A549 (cell line): ENCODE data around the gene MIA2.
"Not testable (repeated sequence)": the region's sequence is repeated elsewhere in the genome, so short reads cannot be mapped to it uniquely, and the experiment has no call there.

Source experiments
- CBX8 ChIP-seq: fragments of 200-600 bp; sonication (generic); IDR thresholded peaks from 2 replicates; pipeline ENCODE4 v1.6.1; 2016
- CEBPB ChIP-seq, 2 experiments: fragments of >200 bp in 1 of 2; sonication (Bioruptor Twin) in 1 of 2; formaldehyde crosslinking in 1 of 2; IDR thresholded peaks; 2 replicates each; pipeline ENCODE4 v1.6.1; 2012 to 2016
- FOSB ChIP-seq: fragments of 250-450 bp; sonication (Bioruptor Pico); IDR thresholded peaks from 2 replicates; pipeline ENCODE4 v1.5.0; 2020; ENCODE audit warnings: mild to moderate bottlenecking, moderate library complexity
- HOXA7 ChIP-seq: fragments of 250-450 bp; sonication (Bioruptor Pico); IDR thresholded peaks from 2 replicates; pipeline ENCODE4 v1.5.0; 2020; ENCODE audit warnings: mild to moderate bottlenecking, moderate library complexity
- MAFK ChIP-seq: fragments of 450-650 bp; IDR thresholded peaks from 2 replicates; pipeline ENCODE4 v1.6.1; 2014; ENCODE audit not compliant: partially characterized antibody
- MAX ChIP-seq: IDR thresholded peaks from 2 replicates; pipeline ENCODE4 v1.6.1; 2012
- NR3C1 ChIP-seq: fragments of >200 bp; sonication (Bioruptor Twin); formaldehyde crosslinking; IDR thresholded peaks from 3 replicates; pipeline ENCODE4 v1.6.1; 2017
- PHF8 ChIP-seq: fragments of 200-600 bp; sonication (generic); IDR thresholded peaks from 2 replicates; pipeline ENCODE4 v1.6.1; 2016; ENCODE audit warnings: low read depth, mild to moderate bottlenecking, antibody characterized with exemption, moderate library complexity, borderline replicate concordance
- POLR2A ChIP-seq: IDR thresholded peaks from 2 replicates; pipeline ENCODE4 v1.6.1; 2012; ENCODE audit warnings: mild to moderate bottlenecking, low read length
- RAD21 ChIP-seq, 2 experiments: fragments of >200 bp in 1 of 2; sonication (Bioruptor Twin) in 1 of 2; formaldehyde crosslinking in 1 of 2; IDR thresholded peaks in 1 of 2; conservative IDR thresholded peaks in 1 of 2; 2 replicates in 1 of 2; 3 replicates in 1 of 2; pipeline ENCODE4 v1.6.1; 2012 to 2018; ENCODE audit warnings: inconsistent platforms in 1 of 2
- RCOR1 ChIP-seq: fragments of 150-350 bp; IDR thresholded peaks from 2 replicates; pipeline ENCODE4 v1.6.1; 2014; ENCODE audit warnings: antibody characterized with exemption, low read length, low read depth
- TF ChIP-seq, protein P1 (sequence below): fragments of >200 bp; sonication (Bioruptor Twin); formaldehyde crosslinking; IDR thresholded peaks from 3 replicates; pipeline ENCODE4 v1.5.1; 2016
- TF ChIP-seq, protein P2 (sequence below): fragments of 200-600 bp; sonication (generic); IDR thresholded peaks from 2 replicates; pipeline ENCODE4 v1.6.1; 2016; ENCODE audit warnings: antibody characterized with exemption, mild to moderate bottlenecking, moderate library complexity

GRCh38 chr14:39234986-39235385 is 1.3 kb downstream of the MIA2 start:
- not testable (repeated sequence) for TF ChIP-seq FOSB (CRISPR knock-in tag); HOXA7 (CRISPR knock-in tag); PHF8; NR3C1; CEBPB (IDR thresholded peaks at IDR 0.05); MAFK; RAD21 (conservative IDR thresholded peaks at IDR 0.05 in 1 of 2, IDR thresholded peaks at IDR 0.05 in 1 of 2); POLR2A; CBX8; RCOR1; MAX
- TF ChIP-seq, protein P1, sequence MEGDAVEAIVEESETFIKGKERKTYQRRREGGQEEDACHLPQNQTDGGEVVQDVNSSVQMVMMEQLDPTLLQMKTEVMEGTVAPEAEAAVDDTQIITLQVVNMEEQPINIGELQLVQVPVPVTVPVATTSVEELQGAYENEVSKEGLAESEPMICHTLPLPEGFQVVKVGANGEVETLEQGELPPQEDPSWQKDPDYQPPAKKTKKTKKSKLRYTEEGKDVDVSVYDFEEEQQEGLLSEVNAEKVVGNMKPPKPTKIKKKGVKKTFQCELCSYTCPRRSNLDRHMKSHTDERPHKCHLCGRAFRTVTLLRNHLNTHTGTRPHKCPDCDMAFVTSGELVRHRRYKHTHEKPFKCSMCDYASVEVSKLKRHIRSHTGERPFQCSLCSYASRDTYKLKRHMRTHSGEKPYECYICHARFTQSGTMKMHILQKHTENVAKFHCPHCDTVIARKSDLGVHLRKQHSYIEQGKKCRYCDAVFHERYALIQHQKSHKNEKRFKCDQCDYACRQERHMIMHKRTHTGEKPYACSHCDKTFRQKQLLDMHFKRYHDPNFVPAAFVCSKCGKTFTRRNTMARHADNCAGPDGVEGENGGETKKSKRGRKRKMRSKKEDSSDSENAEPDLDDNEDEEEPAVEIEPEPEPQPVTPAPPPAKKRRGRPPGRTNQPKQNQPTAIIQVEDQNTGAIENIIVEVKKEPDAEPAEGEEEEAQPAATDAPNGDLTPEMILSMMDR, result not testable (repeated sequence)
- TF ChIP-seq, protein P2, sequence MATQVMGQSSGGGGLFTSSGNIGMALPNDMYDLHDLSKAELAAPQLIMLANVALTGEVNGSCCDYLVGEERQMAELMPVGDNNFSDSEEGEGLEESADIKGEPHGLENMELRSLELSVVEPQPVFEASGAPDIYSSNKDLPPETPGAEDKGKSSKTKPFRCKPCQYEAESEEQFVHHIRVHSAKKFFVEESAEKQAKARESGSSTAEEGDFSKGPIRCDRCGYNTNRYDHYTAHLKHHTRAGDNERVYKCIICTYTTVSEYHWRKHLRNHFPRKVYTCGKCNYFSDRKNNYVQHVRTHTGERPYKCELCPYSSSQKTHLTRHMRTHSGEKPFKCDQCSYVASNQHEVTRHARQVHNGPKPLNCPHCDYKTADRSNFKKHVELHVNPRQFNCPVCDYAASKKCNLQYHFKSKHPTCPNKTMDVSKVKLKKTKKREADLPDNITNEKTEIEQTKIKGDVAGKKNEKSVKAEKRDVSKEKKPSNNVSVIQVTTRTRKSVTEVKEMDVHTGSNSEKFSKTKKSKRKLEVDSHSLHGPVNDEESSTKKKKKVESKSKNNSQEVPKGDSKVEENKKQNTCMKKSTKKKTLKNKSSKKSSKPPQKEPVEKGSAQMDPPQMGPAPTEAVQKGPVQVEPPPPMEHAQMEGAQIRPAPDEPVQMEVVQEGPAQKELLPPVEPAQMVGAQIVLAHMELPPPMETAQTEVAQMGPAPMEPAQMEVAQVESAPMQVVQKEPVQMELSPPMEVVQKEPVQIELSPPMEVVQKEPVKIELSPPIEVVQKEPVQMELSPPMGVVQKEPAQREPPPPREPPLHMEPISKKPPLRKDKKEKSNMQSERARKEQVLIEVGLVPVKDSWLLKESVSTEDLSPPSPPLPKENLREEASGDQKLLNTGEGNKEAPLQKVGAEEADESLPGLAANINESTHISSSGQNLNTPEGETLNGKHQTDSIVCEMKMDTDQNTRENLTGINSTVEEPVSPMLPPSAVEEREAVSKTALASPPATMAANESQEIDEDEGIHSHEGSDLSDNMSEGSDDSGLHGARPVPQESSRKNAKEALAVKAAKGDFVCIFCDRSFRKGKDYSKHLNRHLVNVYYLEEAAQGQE, result not testable (repeated sequence)
